Motor neuron (in vitro differentiated cells): ENCODE measurements around the gene GNA15. TPM values are rescaled to one million over a fixed set of nuclear protein-coding genes. Genes with fewer than 3 reads are reported as not detected.
"Not testable (repeated sequence)": the region's sequence is repeated elsewhere in the genome, so short reads cannot be mapped to it uniquely, and the experiment has no call there.

ENCODE experiments used
- ATAC-seq, 8 experiments: fragments of 200-7000 bp; cut with Tn5 transposase; replicated peaks in 6 of 8; 2 replicates each; pipeline ENCODE4 v1.8.0; 2021; ENCODE audit warnings: mild to moderate bottlenecking in 8 of 8, moderate library complexity in 8 of 8
- H3K27ac ChIP-seq, 2 donors: fragments of 250-450 bp; sonication (Bioruptor Pico); 2 replicates each; pipeline ENCODE4 v1.9.0; 2021; ENCODE audit warnings: antibody characterized with exemption in 2 of 2, mild to moderate bottlenecking in 2 of 2, moderate library complexity in 1 of 2
- H3K4me1 ChIP-seq, 2 donors: fragments of 250-450 bp; sonication (Bioruptor Pico); replicated peaks in 1 of 2; 2 replicates each; pipeline ENCODE4 v1.6.1; 2021; ENCODE audit warnings: antibody characterized with exemption in 2 of 2, mild to moderate bottlenecking in 2 of 2, moderate library complexity in 1 of 2
- H3K4me3 ChIP-seq, 5 donors: fragments of 250-450 bp; sonication (Bioruptor Pico); 2 replicates each; pipeline ENCODE4 v1.9.0; 2021; ENCODE audit warnings: antibody characterized with exemption in 5 of 5, mild to moderate bottlenecking in 5 of 5, moderate library complexity in 4 of 5
- WGBS, 10 experiments: fragments of 450-650 bp; shearing (Covaris generic); methylation state at CpG; one replicate each; pipeline ENCODE4 v1.0.0; 2022; 5-methylcytosine and 5-hydroxymethylcytosine counted together
- in situ Hi-C, 9 experiments: fragments of 400-800 bp; cut with MboI; loops; one replicate each; pipeline ENCODE4 v1.15.0; 2021; ENCODE audit warnings: low sequenced_read_pairs in 9 of 9, low pct_unique_long_range_greater_than_20kb in 2 of 9; ENCODE audit not compliant: unreplicated experiment in 9 of 9
- total RNA-seq, 8 experiments: library from RNA; unstranded; fragments of 300-600 nt; gene quantifications; 2 replicates each; pipeline versions ENCODE4 v1.2.3 to v1.2.4, GENCODE V29; 2022

The GNA15 gene
- total RNA-seq, 8 experiments from 2014 or later = 0.22 to 1.3 (median 0.46) TPM; not detected in 4

DNA sequence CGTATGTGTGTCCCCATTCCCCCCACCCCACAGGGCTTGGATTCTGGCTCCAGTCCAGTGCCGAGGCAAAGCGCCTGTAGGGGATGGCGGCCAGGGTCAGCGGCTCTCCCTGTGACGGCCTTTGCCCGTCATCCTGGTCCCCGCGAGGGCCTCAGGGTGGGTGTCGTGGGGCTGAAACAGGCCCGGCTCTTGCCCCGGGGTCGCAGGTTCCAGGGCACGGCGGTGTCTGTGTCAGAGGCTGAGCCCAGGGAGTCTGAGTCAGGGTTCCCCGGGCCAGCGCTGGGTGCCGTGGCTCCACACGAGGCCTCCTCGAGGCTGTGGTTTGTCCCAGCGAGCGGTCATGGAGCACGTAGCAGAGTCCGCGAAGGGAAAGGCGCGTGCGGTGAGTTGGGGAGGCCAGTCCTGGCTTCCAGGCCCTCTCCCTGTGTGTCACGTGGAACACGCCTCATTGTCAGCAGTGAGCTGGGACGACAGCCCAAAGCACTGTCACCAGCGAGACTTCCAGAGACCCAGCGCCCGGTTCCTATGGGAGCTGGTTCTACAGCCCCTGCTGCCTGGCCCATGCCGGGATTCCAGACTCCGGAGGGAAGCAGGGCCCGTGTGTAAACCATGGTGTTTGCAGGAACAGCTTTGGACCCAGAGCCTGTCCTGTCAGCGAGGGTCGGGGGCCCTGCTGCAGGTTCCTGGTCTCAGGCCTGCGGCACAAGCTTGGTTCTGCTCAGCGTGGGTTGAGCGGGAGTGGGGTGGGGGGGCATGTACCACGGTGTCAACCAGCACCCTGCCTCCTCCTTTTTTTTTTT, 63.3 kb downstream of the GNA15 start:
- peak in 3 of 8 experiments; percentile 5 to 10 (median 7) for ATAC-seq
- in situ Hi-C loops = no loop called here
- WGBS, 10 experiments = 90 to 100% (median 100%) methylated on average over 2 to 5 of the region's 43 CpGs; no CpG with 5 or more reads in 5 of the 10 experiments
- Histone ChIP-seq H3K4me1 (no peaks in the 10 kb centered on the region), H3K4me3 (no peak overlapping the region), H3K27ac (no peak overlapping the region)

- in situ Hi-C loops = no loop called here
- no peaks in the 10 kb centered on the region for H3K4me1 ChIP-seq
- no peak overlapping the region for H3K4me3 ChIP-seq
- H3K27ac ChIP-seq = no peak overlapping the region
- WGBS, 10 experiments = 80 to 100% (median 100%) methylated on average over 2 to 8 of the region's 39 CpGs; no CpG with 5 or more reads in 7 of the 10 experiments
- peak in 1 of 8 experiments; percentile 3 for ATAC-seq
Observed at GRCh38 chr19:3201072-3201700, 65.4 kb downstream of the GNA15 start.

DNA sequence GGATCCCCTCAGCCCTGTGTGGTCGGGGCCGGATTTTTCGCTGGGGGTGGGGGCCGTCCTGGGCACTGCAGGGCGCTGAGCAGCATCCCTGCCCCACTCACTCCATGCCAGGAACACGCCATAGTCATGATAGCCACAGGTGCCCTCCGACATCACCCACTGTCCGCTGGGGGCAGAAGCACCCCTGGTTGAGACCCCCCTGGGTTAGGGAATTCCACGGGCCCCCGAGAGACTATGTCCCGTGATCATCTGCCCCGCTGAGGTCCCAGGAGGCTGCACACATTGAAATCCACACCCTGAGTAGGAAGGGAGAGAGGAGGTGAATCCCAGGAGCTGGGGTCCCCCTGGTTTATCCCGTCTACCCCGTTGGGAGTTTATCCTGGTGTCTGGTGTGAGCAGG, 66.1 kb downstream of the GNA15 start:
- Histone ChIP-seq H3K27ac (no peak overlapping the region), H3K4me1 (no peaks in the 10 kb centered on the region), H3K4me3 (no peak overlapping the region)
- WGBS, 10 experiments = 96% methylated on average over 5 of the region's 14 CpGs; no CpG with 5 or more reads in 9 of the 10 experiments
- in situ Hi-C loops = no loop called here
- ATAC-seq = no peak

DNA sequence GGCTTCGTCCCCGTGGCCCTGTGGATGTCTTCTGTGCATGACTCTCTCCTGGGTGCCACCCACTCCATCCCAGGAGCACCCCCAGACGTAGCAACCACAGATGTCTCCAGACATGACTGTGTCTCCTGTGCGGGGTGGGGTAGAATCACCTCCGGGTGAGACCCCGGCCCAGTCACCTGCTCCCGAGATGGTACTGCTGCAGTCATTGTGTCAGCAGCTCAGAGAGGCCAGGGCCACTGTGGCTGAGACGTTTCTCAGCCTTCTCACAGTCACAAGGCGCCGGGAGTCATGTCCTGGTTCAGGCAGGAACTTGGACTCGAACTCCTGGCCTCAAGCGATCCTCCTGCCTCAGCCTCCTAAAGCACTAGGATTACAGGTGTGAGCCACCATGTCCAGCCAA, 66.5 kb downstream of the GNA15 start:
- Histone ChIP-seq H3K4me3 (no peak overlapping the region), H3K27ac (no peak overlapping the region), H3K4me1 (no peaks in the 10 kb centered on the region)
- no peak for ATAC-seq
- WGBS, 10 experiments = 80 to 90% (median 86%) methylated on average over 1 to 10 of the region's 12 CpGs; no CpG with 5 or more reads in 7 of the 10 experiments
- in situ Hi-C loops = no loop called here

DNA sequence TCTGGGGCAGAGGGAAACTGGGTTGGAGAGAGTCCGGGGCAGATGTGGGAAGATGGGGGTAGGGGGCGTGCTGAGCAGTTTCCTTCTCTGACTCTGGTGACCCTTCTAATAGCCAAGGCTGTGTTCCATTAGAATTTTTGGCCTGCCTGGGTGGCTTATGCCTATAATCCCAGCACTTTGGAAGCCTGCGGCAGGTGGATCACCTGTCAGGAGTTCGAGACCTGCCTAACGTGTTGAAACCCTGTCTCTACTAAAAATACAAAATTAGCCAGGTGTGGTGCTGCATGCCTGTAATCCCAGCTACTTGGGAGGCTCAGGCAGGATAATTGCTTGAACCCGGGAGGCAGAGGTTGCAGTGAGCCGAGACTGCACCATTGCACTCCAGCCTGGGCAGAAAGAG, 67.1 kb downstream of the GNA15 start:
- ATAC-seq, H3K4me3 ChIP-seq, H3K4me1 ChIP-seq, in situ Hi-C loops, H3K27ac ChIP-seq: not testable (repeated sequence)
- 90 to 100% (median 98%) methylated on average over 1 to 7 of the region's 7 CpGs; no CpG with 5 or more reads in 3 of the 10 experiments for WGBS, 10 experiments

- no peak overlapping the region for H3K27ac ChIP-seq
- peak in 3 of 8 experiments; percentile 6 to 14 (median 6) for ATAC-seq
- in situ Hi-C loops = no loop called here
Observed at GRCh38 chr19:3203805-3204645, 68.2 kb downstream of the GNA15 start.

DNA sequence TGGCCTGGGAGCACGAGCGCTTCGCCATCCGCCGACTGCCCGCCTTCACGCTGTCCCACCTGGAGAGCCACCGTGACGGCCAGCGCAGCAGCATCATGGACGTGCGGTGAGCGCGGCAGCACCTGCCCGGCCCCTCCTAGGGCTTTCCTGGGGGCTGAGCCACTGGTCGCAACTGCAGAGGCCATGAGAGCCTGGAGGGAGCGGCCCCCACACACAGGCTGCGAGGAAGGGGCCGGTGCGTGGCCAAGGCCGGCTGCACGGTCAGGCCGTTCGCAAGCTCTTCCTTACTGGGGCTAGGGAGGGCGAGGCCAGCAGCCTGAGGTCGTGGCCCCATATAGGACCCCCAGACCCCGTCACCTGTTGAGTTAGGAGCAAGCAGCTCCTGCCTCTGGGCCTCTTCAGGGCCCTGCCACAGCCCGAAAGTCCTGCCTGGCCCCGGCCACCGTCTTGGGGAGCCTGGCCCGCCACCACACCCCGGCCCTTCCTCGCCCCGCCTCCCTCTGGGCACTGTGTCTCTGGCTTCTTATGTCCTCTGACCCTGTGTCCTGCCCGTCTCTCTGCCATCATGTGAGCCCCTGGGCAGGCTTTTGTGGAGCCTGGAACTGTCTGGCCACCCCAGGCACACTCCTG, 68.9 kb downstream of the GNA15 start:
- in situ Hi-C loops = no loop called here
- no peak overlapping the region for H3K4me3 ChIP-seq
- 96% methylated on average over 9 of the region's 35 CpGs; no CpG with 5 or more reads in 9 of the 10 experiments for WGBS, 10 experiments
- ATAC-seq = no peak
- no peak overlapping the region for H3K27ac ChIP-seq
- no peaks in the 10 kb centered on the region for H3K4me1 ChIP-seq

More at GRCh38 chr19:3203805-3204645, 68.2 kb downstream of the GNA15 start:
- 100% methylated on average over 1 to 3 of the region's 43 CpGs; no CpG with 5 or more reads in 8 of the 10 experiments for WGBS, 10 experiments
- H3K4me3 ChIP-seq = no peak overlapping the region
- no peaks in the 10 kb centered on the region for H3K4me1 ChIP-seq

DNA sequence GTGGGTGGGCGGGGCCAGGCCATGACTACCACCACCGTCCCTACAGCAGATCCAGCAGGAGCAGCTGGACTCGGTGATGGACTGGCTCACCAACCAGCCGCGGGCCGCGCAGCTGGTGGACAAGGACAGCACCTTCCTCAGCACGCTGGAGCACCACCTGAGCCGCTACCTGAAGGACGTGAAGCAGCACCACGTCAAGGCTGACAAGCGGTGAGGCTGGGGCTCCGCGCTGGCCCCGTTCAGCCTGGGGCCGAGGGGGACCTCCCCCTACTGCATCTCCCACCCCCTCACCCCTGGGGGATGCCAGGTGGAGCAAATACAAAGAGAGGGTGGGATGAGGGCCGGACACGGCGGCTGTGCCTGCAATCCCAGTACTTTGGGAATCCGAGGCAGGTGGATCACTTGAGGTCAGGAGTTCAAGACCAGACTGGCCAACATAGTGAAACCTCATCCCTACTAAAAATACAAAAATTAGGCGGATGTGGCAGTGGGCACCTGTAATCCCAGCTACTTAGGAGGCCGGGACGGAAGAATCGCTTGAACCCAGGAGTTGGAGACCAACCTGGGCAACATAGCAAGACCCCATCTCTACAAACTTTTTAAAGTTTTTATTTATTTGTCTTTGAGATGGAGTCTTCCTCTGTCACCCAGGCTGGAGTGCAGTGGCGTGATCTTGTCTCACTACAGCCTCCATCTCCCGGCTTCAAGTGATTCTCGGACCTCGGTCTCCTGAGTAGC, 70.6 kb downstream of the GNA15 start:
- Histone ChIP-seq H3K4me1 (no peaks in the 10 kb centered on the region), H3K27ac (no peak overlapping the region), H3K4me3 (no peak overlapping the region)
- WGBS, 10 experiments = 89 to 100% (median 100%) methylated on average over 1 to 7 of the region's 28 CpGs; no CpG with 5 or more reads in 2 of the 10 experiments
- in situ Hi-C loops = no loop called here
- ATAC-seq = no peak

GRCh38 chr19:3207461-3208242, 71.8 kb downstream of the GNA15 start:
- ATAC-seq = peak in 3 of 8 experiments; percentile 21 to 33 (median 28)
- Histone ChIP-seq H3K4me3 (no peak overlapping the region), H3K4me1 (no peaks in the 10 kb centered on the region), H3K27ac (no peak overlapping the region)
- WGBS, 10 experiments = 90 to 95% methylated on average over 2 to 11 of the region's 43 CpGs; no CpG with 5 or more reads in 8 of the 10 experiments
- in situ Hi-C loops = no loop called here

GRCh38 chr19:3208317-3209207, 72.7 kb downstream of the GNA15 start:
- H3K4me3 ChIP-seq = no peak overlapping the region
- 80 to 100% (median 94%) methylated on average over 1 to 7 of the region's 33 CpGs; no CpG with 5 or more reads in 3 of the 10 experiments for WGBS, 10 experiments
- no peak overlapping the region for H3K27ac ChIP-seq
- ATAC-seq = no peak
- no peaks in the 10 kb centered on the region for H3K4me1 ChIP-seq
- in situ Hi-C loops = no loop called here
